Measurements from ENCODE around the gene SLC10A2.

- TF ChIP-seq, protein P1, sequence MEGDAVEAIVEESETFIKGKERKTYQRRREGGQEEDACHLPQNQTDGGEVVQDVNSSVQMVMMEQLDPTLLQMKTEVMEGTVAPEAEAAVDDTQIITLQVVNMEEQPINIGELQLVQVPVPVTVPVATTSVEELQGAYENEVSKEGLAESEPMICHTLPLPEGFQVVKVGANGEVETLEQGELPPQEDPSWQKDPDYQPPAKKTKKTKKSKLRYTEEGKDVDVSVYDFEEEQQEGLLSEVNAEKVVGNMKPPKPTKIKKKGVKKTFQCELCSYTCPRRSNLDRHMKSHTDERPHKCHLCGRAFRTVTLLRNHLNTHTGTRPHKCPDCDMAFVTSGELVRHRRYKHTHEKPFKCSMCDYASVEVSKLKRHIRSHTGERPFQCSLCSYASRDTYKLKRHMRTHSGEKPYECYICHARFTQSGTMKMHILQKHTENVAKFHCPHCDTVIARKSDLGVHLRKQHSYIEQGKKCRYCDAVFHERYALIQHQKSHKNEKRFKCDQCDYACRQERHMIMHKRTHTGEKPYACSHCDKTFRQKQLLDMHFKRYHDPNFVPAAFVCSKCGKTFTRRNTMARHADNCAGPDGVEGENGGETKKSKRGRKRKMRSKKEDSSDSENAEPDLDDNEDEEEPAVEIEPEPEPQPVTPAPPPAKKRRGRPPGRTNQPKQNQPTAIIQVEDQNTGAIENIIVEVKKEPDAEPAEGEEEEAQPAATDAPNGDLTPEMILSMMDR (conservative IDR thresholded peaks at IDR 0.05; ENCODE audit: low read length), result no peak
- no peak for TF ChIP-seq EZH2phosphoT487 (IDR thresholded peaks at IDR 0.05; ENCODE audit: borderline replicate concordance, low read depth, low read length)
Measured at GRCh38 chr13:103018556-103018955, 47.7 kb downstream of the SLC10A2 start.

Data from OCI-LY7 (cell line).